ENCODE results near the gene ANO1.

DNA sequence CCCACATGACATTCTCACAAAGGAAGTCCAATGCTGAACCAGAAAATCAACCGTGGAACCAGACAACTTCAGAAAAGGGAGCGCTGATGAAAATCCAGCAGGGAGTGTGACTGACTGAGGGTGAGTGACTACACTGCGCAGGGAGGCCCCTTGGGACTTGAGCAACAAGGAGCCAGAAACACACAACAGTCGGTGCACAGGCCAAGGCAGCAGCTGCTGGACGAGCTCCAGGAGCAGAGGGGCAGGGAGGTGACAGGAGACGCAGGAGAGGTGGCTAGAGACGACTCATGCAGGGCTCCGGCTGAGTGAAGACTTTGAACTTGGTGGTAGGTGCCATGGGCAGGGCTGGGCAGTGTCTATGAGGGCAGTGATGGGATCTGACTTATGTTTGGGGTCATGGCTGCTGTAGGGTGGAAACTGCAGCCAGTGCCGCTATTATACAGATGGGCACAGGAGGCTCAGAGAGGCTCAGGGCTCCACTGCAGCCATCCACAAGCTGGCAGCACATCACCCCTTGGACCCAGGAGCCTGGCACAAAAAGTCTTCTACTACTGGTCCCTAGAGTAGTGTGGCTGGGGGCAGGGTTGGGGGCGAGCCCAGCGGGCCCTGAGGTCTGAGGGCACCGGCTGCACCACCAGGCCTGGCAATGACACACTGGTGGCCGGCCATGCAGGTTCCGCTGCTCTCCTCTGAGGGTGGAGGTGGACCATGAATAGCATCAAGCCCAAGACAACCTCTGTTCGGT is 114.7 kb downstream of the ANO1 start:
- TF ChIP-seq EP300 (IDR thresholded peaks at IDR 0.05; ENCODE audit: borderline replicate concordance in 1 of 2, low read depth in 1 of 2, low read length in 1 of 2), result no peak
- TF ChIP-seq, protein P1, sequence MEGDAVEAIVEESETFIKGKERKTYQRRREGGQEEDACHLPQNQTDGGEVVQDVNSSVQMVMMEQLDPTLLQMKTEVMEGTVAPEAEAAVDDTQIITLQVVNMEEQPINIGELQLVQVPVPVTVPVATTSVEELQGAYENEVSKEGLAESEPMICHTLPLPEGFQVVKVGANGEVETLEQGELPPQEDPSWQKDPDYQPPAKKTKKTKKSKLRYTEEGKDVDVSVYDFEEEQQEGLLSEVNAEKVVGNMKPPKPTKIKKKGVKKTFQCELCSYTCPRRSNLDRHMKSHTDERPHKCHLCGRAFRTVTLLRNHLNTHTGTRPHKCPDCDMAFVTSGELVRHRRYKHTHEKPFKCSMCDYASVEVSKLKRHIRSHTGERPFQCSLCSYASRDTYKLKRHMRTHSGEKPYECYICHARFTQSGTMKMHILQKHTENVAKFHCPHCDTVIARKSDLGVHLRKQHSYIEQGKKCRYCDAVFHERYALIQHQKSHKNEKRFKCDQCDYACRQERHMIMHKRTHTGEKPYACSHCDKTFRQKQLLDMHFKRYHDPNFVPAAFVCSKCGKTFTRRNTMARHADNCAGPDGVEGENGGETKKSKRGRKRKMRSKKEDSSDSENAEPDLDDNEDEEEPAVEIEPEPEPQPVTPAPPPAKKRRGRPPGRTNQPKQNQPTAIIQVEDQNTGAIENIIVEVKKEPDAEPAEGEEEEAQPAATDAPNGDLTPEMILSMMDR (IDR thresholded peaks at IDR 0.05), result no peak
- TF ChIP-seq TAF1 (IDR thresholded peaks at IDR 0.05; ENCODE audit: borderline replicate concordance, low read depth, low read length), result no peak
- TF ChIP-seq, protein P2, sequence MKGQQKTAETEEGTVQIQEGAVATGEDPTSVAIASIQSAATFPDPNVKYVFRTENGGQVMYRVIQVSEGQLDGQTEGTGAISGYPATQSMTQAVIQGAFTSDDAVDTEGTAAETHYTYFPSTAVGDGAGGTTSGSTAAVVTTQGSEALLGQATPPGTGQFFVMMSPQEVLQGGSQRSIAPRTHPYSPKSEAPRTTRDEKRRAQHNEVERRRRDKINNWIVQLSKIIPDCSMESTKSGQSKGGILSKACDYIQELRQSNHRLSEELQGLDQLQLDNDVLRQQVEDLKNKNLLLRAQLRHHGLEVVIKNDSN (IDR thresholded peaks at IDR 0.05; ENCODE audit: borderline replicate concordance, low read depth), result no peak
- TF ChIP-seq, protein P3, sequence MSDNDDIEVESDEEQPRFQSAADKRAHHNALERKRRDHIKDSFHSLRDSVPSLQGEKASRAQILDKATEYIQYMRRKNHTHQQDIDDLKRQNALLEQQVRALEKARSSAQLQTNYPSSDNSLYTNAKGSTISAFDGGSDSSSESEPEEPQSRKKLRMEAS (IDR thresholded peaks at IDR 0.05; ENCODE audit: low read depth), result no peak
- no peak for TF ChIP-seq FOSL2 (IDR thresholded peaks at IDR 0.05; ENCODE audit: borderline replicate concordance, low read depth)
- TF ChIP-seq, protein P4, sequence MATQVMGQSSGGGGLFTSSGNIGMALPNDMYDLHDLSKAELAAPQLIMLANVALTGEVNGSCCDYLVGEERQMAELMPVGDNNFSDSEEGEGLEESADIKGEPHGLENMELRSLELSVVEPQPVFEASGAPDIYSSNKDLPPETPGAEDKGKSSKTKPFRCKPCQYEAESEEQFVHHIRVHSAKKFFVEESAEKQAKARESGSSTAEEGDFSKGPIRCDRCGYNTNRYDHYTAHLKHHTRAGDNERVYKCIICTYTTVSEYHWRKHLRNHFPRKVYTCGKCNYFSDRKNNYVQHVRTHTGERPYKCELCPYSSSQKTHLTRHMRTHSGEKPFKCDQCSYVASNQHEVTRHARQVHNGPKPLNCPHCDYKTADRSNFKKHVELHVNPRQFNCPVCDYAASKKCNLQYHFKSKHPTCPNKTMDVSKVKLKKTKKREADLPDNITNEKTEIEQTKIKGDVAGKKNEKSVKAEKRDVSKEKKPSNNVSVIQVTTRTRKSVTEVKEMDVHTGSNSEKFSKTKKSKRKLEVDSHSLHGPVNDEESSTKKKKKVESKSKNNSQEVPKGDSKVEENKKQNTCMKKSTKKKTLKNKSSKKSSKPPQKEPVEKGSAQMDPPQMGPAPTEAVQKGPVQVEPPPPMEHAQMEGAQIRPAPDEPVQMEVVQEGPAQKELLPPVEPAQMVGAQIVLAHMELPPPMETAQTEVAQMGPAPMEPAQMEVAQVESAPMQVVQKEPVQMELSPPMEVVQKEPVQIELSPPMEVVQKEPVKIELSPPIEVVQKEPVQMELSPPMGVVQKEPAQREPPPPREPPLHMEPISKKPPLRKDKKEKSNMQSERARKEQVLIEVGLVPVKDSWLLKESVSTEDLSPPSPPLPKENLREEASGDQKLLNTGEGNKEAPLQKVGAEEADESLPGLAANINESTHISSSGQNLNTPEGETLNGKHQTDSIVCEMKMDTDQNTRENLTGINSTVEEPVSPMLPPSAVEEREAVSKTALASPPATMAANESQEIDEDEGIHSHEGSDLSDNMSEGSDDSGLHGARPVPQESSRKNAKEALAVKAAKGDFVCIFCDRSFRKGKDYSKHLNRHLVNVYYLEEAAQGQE (IDR thresholded peaks at IDR 0.05; ENCODE audit: low read depth, low read length), result no peak
- no peak for TF ChIP-seq POLR2AphosphoS5 (IDR thresholded peaks at IDR 0.05; ENCODE audit: low read depth, low read length)
- no peak for TF ChIP-seq RCOR1 (IDR thresholded peaks at IDR 0.05; ENCODE audit: low read length)
- TF ChIP-seq TCF12 (IDR thresholded peaks at IDR 0.05), result no peak
- no peak for TF ChIP-seq EZH2phosphoT487 (IDR thresholded peaks at IDR 0.05; ENCODE audit: borderline replicate concordance, low read depth)
- no peak for TF ChIP-seq SMC3 (IDR thresholded peaks at IDR 0.05; ENCODE audit: low read depth, low read length)
- TF ChIP-seq, protein P5, sequence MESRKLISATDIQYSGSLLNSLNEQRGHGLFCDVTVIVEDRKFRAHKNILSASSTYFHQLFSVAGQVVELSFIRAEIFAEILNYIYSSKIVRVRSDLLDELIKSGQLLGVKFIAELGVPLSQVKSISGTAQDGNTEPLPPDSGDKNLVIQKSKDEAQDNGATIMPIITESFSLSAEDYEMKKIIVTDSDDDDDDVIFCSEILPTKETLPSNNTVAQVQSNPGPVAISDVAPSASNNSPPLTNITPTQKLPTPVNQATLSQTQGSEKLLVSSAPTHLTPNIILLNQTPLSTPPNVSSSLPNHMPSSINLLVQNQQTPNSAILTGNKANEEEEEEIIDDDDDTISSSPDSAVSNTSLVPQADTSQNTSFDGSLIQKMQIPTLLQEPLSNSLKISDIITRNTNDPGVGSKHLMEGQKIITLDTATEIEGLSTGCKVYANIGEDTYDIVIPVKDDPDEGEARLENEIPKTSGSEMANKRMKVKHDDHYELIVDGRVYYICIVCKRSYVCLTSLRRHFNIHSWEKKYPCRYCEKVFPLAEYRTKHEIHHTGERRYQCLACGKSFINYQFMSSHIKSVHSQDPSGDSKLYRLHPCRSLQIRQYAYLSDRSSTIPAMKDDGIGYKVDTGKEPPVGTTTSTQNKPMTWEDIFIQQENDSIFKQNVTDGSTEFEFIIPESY (IDR thresholded peaks at IDR 0.05; ENCODE audit: borderline replicate concordance, low read depth), result no peak
